PFSK-1 (cell line): ENCODE results near the gene CTSH.

ENCODE experiments used
- FOXP2 ChIP-seq: optimal IDR thresholded peaks from 2 replicates; pipeline ENCODE3; 2011; ENCODE audit warnings: borderline replicate concordance, control low read depth, inconsistent platforms; ENCODE audit not compliant: insufficient read depth; ENCODE audit errors: extremely low read length, extremely low read depth
- POLR2AphosphoS5 ChIP-seq: IDR thresholded peaks from 2 replicates; pipeline ENCODE4 v1.6.1; 2012; ENCODE audit warnings: low read depth, mild to moderate bottlenecking, control low read depth, low read length, moderate library complexity
- TAF1 ChIP-seq: IDR thresholded peaks from 2 replicates; pipeline ENCODE4 v1.6.1; 2012; ENCODE audit warnings: low read length, control low read depth, borderline replicate concordance; ENCODE audit not compliant: insufficient read depth
- TF ChIP-seq, protein P1 (sequence below), 2 experiments: IDR thresholded peaks; 2 replicates each; pipeline versions ENCODE4 v1.6.1 to v1.8.0; 2011 to 2012; ENCODE audit warnings: low read depth in 2 of 2, low read length in 2 of 2, control low read depth in 1 of 2, inconsistent platforms in 1 of 2, mild to moderate bottlenecking in 1 of 2, moderate library complexity in 1 of 2; ENCODE audit not compliant: insufficient read depth in 1 of 2

DNA sequence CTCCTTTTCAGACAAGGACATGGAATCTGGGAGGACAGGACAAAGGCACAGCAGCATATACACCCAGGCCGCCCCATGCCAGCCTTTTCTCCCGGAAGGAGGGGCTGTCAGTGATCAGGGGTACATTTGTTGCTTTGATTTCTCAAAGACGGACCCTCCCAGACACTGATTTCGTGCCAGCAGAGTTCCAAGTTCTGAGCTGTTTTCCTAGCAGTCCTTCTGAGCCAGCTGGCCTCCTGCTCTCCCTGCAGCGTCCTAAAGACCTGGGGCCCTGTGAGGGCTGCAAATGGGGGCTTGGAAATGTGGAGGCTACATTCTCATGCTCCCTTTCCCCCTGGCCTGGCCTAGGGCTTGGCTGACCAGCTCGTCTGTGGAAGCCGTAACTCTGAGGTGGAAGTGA, 22.3 kb downstream of the CTSH start:
- no peak for TF ChIP-seq TAF1
- no peak for TF ChIP-seq POLR2AphosphoS5
- no peak for TF ChIP-seq FOXP2
- TF ChIP-seq, protein P1, sequence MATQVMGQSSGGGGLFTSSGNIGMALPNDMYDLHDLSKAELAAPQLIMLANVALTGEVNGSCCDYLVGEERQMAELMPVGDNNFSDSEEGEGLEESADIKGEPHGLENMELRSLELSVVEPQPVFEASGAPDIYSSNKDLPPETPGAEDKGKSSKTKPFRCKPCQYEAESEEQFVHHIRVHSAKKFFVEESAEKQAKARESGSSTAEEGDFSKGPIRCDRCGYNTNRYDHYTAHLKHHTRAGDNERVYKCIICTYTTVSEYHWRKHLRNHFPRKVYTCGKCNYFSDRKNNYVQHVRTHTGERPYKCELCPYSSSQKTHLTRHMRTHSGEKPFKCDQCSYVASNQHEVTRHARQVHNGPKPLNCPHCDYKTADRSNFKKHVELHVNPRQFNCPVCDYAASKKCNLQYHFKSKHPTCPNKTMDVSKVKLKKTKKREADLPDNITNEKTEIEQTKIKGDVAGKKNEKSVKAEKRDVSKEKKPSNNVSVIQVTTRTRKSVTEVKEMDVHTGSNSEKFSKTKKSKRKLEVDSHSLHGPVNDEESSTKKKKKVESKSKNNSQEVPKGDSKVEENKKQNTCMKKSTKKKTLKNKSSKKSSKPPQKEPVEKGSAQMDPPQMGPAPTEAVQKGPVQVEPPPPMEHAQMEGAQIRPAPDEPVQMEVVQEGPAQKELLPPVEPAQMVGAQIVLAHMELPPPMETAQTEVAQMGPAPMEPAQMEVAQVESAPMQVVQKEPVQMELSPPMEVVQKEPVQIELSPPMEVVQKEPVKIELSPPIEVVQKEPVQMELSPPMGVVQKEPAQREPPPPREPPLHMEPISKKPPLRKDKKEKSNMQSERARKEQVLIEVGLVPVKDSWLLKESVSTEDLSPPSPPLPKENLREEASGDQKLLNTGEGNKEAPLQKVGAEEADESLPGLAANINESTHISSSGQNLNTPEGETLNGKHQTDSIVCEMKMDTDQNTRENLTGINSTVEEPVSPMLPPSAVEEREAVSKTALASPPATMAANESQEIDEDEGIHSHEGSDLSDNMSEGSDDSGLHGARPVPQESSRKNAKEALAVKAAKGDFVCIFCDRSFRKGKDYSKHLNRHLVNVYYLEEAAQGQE (IDR thresholded peaks at IDR 0.05; ENCODE audit: insufficient read depth in 1 of 2, low read depth in 2 of 2, low read length in 2 of 2) = no peak
